HAP-1 (cell line): ENCODE results near the gene STYXL1.
A peak's percentile ranks its signal among the peaks of the same experiment; 100 is the strongest.
"Not testable (repeated sequence)": the region's sequence is repeated elsewhere in the genome, so short reads cannot be mapped to it uniquely, and the experiment has no call there.

Source experiments
- DNase-seq, 2 experiments: peaks; one replicate each; pipeline ENCODE4 v3.0.0-alpha.2; 2016 to 2020; ENCODE audit warnings: low spot score in 2 of 2
- H3K27me3 ChIP-seq: fragments of 250-450 bp; sonication (Bioruptor Pico); 2 replicates; pipeline ENCODE4 v1.5.1; 2020; ENCODE audit warnings: low read depth, mild to moderate bottlenecking, moderate library complexity
- H3K36me3 ChIP-seq: fragments of 250-450 bp; sonication (Bioruptor Pico); replicated peaks from 2 replicates; pipeline ENCODE4 v1.5.1; 2020; ENCODE audit warnings: mild to moderate bottlenecking
- H3K4me1 ChIP-seq: fragments of 250-450 bp; sonication (Bioruptor Pico); 2 replicates; pipeline ENCODE4 v1.5.1; 2020; ENCODE audit warnings: mild to moderate bottlenecking
- H3K4me3 ChIP-seq: fragments of 250-450 bp; sonication (Bioruptor Pico); 2 replicates; pipeline ENCODE4 v1.5.1; 2020; ENCODE audit warnings: mild to moderate bottlenecking, moderate library complexity
- H3K9me3 ChIP-seq: fragments of 250-450 bp; sonication (Bioruptor Pico); 2 replicates; pipeline ENCODE4 v1.5.1; 2020; ENCODE audit warnings: mild to moderate bottlenecking, moderate library complexity
- in situ Hi-C: fragments of 300-500 bp; cut with MboI; formaldehyde crosslinking; loops from 3 replicates; pipeline ENCODE4 v1.14.3; 2020; ENCODE audit warnings: low sequenced_read_pairs, inconsistent platforms, mixed read lengths

STYXL1 gene

DNA sequence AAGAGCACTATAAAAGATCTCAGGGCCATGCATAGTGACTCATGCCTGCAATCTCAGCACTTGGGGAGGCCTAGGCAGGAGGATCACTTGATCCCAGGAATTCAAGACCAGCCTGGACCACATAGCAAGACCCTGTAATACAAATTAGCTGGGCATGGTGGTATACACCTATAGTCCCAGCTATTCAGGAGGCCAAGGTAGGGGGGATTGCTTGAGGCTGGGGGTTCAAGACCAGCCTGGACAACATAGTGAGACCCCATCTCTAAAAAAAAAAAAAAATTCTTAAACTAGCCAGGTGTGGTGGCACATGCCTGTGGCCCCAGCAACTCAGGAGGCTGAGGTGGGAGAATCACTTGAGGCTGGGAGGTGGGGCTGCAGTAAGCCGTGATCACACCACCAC is 15.8 kb downstream of the STYXL1 start:
- H3K4me1 ChIP-seq, result no peaks in the 10 kb centered on the region
- no peak for DNase-seq
- in situ Hi-C loops, result no loop called here
- no peaks in the 10 kb centered on the region for H3K9me3 ChIP-seq
- peaks cover 8% of the 10 kb centered on the region; the same call in 1 of the 2 replicates for H3K36me3 ChIP-seq
- H3K4me3 ChIP-seq, result no peak overlapping the region
- H3K27me3 ChIP-seq, result no peaks in the 10 kb centered on the region

DNA sequence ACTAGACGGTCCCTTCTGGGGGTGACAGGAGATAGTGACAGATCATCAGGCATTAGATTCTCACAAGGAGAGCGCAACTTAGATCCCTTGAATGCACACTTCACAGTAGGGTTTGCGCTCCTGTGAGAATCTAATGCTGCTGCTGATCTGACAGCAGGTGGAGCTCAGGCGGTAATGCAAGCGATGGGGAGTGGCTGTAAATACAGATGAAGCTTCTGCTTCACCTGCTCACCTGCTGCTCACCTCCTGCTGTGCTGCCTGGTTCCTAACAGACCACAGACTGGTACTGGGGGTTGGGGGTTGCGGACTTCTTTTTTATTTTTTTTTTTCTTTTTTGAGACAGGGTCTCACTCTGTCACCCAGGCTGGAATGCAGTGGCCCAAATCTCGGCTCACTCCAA is 18.1 kb downstream of the STYXL1 start:
- H3K27me3 ChIP-seq, H3K36me3 ChIP-seq, H3K9me3 ChIP-seq, H3K4me3 ChIP-seq, DNase-seq, H3K4me1 ChIP-seq: not testable (repeated sequence)
- in situ Hi-C loops, result loop anchor here (10.0 kb wide), 1 partner anchor 165 kb away; no protein-coding TSS in a partner anchor

DNA sequence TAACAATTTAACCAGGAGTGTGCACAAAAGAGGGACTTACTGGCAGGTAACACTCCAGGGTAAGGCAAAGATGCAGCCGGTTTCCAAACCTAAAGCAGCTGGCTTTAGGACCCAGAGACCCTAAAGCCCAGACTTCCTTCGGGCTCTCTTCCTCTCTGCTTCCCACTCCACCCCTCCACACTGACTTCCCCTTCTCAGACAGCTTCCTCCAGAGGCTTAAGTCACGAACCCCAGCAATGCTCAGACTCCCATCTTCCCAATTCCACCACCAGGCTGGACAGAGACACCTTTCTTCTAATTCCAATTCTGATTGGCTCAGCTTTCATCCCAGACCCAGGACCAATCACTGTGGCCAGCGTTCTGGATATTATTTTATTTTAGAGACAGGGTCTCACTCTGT is 24.8 kb downstream of the STYXL1 start:
- Histone ChIP-seq H3K27me3 (no peaks in the 10 kb centered on the region), H3K36me3 (peaks cover 21% of the 10 kb centered on the region), H3K4me3 (no peak overlapping the region), H3K4me1 (no peaks in the 10 kb centered on the region), H3K9me3 (no peaks in the 10 kb centered on the region)
- no peak for DNase-seq
- in situ Hi-C loops, result loop anchor here (10.0 kb wide), 1 partner anchor 158 kb away; no protein-coding TSS in a partner anchor

DNA sequence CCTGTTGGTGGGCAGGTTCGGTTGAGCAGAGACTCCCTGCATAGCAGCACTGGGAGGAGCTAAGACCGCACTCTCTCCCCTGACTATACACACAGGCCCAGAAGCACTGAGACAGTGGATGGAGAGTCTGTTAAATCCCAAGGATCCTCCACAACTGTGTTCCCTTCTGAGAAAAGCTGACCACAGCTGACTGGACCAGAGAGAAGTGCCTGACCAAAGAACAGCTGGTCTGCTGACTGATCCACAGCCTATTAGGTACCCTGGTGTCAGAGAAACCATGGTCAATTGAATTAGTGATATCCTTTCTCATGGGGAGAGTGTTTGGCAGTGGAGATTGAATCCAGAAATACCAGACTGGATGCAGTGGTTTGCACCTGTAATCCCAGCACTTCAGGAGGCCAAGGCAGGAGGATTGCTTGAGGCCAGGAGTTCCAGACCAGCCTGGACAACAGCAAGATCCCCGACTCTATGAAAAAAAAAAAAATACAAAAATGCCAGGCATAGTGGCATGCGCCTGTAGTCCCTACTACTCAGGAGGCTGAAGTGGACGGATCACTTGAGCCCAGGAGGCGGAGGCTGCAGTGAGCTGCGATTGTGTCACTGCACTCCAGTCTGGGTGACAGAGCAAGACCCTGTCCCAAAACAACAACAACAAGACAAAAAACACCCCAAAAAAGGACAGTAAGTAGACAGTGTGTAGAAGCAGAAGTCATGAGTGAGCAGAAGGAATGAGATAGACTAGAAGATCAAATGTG is 25.6 kb downstream of the STYXL1 start:
- no peaks in the 10 kb centered on the region for H3K27me3 ChIP-seq

DNA sequence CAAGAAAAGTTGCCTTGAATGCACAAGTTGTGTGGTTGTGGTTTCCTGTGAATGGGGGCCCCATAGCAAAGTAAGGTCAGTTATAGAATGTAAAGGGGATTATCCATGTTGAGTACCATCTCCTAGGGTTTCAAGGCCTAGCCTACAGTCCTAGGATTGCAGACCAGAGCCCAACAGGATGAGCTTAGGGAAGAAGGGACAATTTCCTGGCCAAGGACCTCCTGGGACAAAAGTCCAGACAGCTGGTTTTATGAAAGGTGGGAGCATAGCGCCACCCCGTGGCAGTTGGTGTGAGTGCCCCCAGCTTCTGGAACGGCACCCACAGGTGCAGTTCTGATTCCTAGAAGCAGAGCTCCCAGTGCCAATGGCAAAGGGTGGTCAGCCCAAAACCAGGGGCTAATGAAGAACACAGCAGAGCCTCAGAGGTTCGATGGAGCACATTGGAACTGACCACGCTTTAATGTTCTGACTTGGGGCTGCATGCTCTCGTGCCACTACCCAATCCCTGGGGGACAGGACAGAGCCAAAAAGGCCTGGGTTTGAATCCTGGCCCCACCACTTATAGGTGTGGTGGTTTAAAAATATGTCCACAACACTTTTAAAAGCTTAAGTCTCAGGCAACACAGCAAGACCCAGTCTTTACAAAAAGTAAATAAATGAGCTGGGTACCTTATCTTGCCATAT is 27.6 kb downstream of the STYXL1 start:
- Histone ChIP-seq H3K27me3 (no peaks in the 10 kb centered on the region), H3K4me3 (no peak overlapping the region), H3K36me3 (peaks cover 21% of the 10 kb centered on the region), H3K4me1 (no peaks in the 10 kb centered on the region), H3K9me3 (no peaks in the 10 kb centered on the region)
- in situ Hi-C loops, result loop anchor here (10.0 kb wide), 1 partner anchor 155 kb away; no protein-coding TSS in a partner anchor
- peak; percentile 49 to 81 for DNase-seq

More for the DNA sequence above, 25.6 kb downstream of the STYXL1 start:
- H3K4me3 ChIP-seq, result no peak overlapping the region
- DNase-seq, result no peak
- H3K9me3 ChIP-seq, result no peaks in the 10 kb centered on the region
- in situ Hi-C loops, result loop anchor here (10.0 kb wide), 1 partner anchor 157 kb away; no protein-coding TSS in a partner anchor
- H3K36me3 ChIP-seq, result peaks cover 21% of the 10 kb centered on the region
- no peaks in the 10 kb centered on the region for H3K4me1 ChIP-seq

DNA sequence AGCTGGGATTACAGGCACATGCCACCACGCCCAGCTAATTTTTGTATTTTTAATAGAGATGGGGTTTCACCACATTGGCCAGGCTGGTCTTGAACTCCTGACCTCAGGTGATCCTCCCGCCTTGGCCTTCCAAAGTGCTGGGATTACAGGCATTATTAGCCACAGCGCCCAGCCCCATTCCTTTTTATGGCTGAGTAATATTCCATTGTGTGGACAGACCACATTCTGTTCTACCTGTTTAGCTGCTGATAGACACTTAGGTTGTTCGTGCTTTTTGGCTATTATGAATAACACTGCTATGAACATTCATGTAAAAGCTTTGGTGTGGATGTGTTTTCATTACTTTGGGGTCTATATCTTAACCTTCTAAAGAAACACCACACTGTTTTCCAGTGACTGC is 29.3 kb downstream of the STYXL1 start:
- H3K36me3 ChIP-seq, result peaks cover 26% of the 10 kb centered on the region
- H3K4me1 ChIP-seq, in situ Hi-C loops, H3K4me3 ChIP-seq, H3K27me3 ChIP-seq, DNase-seq, H3K9me3 ChIP-seq: not testable (repeated sequence)

DNA sequence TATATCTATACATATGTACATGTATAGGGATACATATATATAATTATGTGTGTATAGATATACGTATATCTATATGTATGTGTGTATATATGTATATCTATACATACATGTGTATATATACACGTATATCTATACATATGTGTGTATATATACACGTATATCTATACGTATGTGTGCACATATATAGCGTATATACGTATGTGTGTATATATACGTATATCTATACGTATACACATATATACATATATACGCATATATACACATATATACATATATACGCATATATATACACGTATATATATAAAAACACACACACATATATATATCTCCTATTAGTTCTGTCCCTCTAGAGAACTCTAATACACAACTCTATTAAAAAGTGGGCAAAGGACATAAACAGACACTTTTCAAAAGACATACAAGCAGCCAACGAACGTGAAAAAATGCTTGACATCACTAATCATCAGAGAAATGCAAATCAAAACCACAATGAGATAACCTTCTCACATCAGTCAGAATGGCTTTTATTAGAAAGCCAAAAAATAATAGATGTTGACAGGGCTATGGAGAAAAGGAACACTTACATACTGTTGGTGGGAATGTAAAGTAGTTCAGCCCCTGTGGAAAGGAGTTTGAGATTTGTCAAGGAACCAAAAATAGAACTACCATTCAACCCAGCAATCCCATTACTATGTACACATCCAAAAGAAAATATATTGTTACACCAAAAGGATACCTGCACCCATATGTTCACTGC is 31.4 kb downstream of the STYXL1 start:
- DNase-seq, result no peak
- Histone ChIP-seq H3K4me1 (no peaks in the 10 kb centered on the region), H3K4me3 (no peak overlapping the region), H3K27me3 (no peaks in the 10 kb centered on the region), H3K36me3 (peaks cover 25% of the 10 kb centered on the region), H3K9me3 (no peaks in the 10 kb centered on the region)
- in situ Hi-C loops, result no loop called here

DNA sequence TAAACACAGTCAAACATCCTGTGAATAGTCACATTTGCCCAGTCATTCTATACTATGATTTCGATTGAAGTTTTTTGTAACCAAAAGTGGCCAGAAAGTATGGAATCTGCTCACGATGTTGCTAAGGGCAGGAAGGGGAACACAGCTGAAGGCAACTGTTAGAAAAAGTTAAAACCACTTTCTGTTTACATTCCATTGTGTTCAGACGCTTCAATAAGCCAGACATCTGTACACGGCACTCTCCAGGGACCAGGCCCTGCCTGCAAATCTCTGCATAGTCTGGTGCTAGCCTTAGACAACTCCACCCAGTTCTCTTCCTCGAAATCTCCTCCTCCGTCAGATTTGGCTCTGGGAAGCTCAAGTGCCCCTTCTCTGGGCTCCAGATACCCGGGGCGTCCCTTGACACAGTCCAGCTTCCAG is 36.3 kb downstream of the STYXL1 start:
- in situ Hi-C loops, result no loop called here
- no peak overlapping the region for H3K4me3 ChIP-seq
- H3K27me3 ChIP-seq, result no peaks in the 10 kb centered on the region
- 0 out of 2 replicates have a peak, but pooled peaks cover 6% of the 10 kb centered on the region for H3K36me3 ChIP-seq
- no peaks in the 10 kb centered on the region for H3K4me1 ChIP-seq
- DNase-seq, result peak in 1 of 2 experiments; percentile 16
- no peaks in the 10 kb centered on the region for H3K9me3 ChIP-seq

DNA sequence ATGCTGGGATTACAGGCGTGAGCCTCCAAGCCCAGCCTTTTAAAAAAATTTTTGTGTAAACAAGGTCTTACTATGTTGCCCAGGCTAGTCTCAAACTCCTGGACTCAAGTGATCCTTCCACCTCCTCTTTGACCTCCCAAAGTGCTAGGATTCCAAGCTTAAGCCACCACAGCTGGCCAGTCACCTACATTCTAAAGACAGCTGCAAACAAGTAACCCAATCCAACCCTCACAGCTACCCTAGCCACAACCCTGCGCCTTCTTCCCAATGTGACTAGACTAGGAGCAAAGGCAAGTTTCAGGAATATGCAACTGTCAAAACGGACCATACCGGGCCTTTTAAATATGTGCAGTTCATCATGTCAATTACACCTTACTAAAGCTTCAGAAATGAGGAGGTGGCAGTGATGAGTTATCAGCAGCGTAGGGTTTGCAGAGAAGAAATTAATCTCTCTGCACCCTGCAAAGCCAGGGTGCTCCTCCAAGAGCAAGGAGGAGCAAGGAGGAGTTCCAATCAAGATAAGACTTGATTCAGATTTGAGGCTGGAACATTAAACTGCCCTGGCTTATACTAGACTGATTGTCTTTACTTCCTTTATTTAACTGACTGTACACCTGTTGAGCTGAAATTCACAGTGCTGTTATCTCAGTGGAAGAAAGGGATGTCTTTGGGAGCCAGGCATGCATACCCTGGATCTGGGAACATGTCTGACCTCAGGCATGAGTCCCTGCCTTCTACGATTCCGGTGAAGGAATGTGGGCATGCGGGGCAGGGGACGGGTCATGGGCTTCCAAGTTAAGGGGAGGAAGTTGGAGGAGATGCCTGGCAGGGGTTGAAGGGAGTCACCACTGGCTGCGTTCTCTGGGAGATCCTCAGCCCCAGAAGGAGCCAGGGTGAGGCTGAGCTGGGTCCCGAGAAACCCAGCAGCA is 37.9 kb downstream of the STYXL1 start:
- Histone ChIP-seq H3K36me3 (0 out of 2 replicates have a peak, but pooled peaks cover 10% of the 10 kb centered on the region), H3K27me3 (no peaks in the 10 kb centered on the region), H3K9me3 (no peaks in the 10 kb centered on the region), H3K4me1 (no peaks in the 10 kb centered on the region), H3K4me3 (no peak overlapping the region)
- in situ Hi-C loops, result no loop called here
- DNase-seq, result no peak

DNA sequence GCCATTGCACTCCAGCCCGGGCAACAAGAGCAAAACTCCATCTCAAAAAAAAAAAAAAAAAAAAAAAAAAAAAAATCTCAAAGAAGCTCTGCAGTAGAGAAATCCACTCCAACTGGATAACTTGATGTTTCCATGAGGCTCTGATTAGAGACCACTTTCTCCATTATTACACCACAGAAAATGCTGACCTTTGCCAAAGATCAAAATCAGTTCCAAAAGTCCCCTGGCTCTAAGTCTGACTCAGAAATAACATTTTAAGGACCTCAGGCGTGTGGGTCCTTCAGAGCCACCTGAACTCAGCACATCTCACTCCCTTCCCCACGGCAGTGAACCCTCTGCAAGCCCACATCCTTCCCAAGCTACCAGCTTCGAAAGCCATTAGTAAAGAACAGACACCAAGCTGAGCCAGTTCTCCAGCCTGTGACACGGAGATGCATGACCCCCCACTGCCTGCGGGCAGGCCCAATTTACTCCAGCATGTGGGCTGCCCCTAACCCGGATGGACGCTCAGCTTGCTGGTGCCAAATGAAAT is 39.6 kb downstream of the STYXL1 start:
- no peaks in the 10 kb centered on the region for H3K4me1 ChIP-seq

DNA sequence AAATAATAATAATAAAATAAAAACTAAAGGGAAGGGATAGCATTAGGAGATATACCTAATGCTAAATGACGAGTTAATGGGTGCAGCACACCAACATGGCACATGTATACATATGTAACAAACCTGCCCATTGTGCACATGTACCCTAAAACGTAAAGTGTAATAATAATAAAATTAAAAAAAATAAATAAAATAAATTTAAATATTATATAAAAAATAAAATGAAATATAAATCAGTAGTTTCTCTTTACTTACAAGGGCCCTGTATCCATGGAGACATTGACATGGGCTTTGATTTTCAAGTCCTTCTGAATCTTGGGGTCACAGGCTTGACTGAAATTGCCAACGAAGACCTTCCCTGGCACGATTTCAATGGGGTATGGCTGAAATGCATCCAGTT is 42.8 kb downstream of the STYXL1 start:
- H3K4me3 ChIP-seq, H3K27me3 ChIP-seq, in situ Hi-C loops, DNase-seq, H3K4me1 ChIP-seq, H3K9me3 ChIP-seq: not testable (repeated sequence)
- peaks cover 22% of the 10 kb centered on the region; the same call in 1 of the 2 replicates for H3K36me3 ChIP-seq

More for the DNA sequence above, 39.6 kb downstream of the STYXL1 start:
- Histone ChIP-seq H3K36me3 (peaks cover 11% of the 10 kb centered on the region; the same call in 1 of the 2 replicates), H3K9me3 (no peaks in the 10 kb centered on the region), H3K27me3 (no peaks in the 10 kb centered on the region), H3K4me3 (no peak overlapping the region)
- DNase-seq, result no peak
- in situ Hi-C loops, result no loop called here

DNA sequence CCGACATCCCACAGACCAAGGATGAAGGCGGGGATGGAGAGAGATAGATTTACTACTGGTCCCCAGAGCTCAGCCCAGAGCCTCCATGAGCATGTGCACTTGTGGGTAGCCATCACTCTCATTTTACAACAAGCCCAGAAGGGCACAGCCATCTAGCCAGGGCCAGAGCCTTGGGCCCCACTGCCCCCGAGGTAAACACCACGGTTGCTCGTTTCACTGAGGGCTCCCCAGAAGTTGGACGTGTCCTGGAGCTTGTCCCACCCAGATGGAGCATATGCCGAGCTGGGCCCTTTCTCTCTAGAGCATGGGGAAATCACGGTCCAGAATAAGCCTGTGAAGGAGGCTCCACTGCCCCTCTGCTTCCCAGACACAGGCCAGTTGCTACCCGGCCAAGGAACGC is 44.4 kb downstream of the STYXL1 start:
- in situ Hi-C loops, result no loop called here
- no peaks in the 10 kb centered on the region for H3K4me1 ChIP-seq
- H3K36me3 ChIP-seq, result peaks cover 28% of the 10 kb centered on the region
- no peaks in the 10 kb centered on the region for H3K27me3 ChIP-seq
- no peak for DNase-seq
- no peak overlapping the region for H3K4me3 ChIP-seq
- H3K9me3 ChIP-seq, result no peaks in the 10 kb centered on the region

DNA sequence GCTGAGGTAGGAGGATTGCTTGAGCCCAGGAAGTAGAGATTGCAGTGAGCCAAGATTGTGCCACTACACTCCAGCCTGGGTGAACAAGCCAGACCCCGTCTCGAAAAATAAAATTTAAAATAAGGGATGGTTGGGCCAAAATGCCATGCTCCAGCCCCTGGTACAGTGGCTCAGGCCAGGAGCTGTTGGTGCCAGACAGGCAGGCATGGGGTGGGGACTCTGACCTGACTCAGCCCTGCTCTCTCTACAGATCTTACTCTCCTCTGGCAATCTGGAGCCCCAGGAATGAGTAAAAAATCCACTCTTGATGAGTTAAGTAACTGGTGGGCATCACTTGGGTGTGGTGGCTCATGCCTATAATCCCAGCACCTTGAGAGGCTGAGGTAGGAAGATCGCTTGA is 45.0 kb downstream of the STYXL1 start:
- no peak for DNase-seq
- Histone ChIP-seq H3K4me1 (no peaks in the 10 kb centered on the region), H3K27me3 (no peaks in the 10 kb centered on the region), H3K4me3 (no peak overlapping the region), H3K9me3 (no peaks in the 10 kb centered on the region), H3K36me3 (peaks cover 29% of the 10 kb centered on the region)
- in situ Hi-C loops, result no loop called here
